Activated T-helper 9 cell treated with anti-CD3 and anti-CD28 coated beads, Interleukin-2, amount 50 U/mL, for 16 hours (primary cell): ENCODE results near the gene KIF23.

Experiments used
- DNase-seq: peaks from one replicate; pipeline ENCODE4 v3.0.0-alpha.2; 2020; ENCODE audit warnings: low read depth

Gene KIF23

DNA sequence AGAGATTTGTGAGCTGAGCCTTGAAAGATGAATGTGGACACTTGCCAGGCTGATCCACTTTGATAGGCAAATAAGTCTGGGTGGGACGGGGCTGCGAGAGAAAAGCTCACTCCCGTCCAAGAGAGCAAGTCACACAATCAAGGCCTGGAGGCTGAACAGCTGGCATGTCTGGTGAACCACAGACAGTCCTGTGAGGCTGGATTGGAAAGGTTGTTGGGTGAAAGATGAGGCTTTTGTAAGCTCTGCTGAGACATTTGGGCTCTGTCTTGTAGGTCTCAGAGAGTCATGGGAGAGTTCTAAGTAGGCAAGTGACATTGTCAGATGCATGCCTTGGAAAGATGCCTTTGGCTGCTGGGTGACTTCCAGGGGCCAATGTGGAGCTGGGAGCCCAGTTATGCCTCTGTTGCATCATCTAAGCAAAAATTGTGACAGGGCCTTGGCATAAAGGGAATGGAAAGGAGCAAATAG lies 76.9 kb downstream of the KIF23 start:
- no peak for DNase-seq

DNA sequence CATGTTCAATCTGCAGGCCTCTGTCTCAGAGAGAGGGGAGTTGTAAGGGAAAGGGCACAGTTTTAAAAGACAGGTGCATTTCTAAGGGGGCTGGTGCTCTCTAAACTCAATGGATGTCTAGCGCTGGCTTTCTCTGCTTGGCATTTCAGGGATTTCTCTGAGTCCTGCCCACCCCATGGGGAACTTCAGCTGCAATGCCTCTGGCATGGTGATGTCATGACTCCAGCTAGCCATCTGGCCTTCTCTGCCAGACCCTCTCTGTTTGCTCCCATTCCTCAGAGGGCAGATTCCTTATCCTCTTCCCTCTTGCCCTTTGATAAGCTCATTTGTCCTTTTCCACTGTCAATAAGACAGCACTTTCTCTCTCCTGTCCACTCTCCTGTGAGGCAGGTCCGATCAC lies 79.3 kb downstream of the KIF23 start:
- no peak for DNase-seq

DNA sequence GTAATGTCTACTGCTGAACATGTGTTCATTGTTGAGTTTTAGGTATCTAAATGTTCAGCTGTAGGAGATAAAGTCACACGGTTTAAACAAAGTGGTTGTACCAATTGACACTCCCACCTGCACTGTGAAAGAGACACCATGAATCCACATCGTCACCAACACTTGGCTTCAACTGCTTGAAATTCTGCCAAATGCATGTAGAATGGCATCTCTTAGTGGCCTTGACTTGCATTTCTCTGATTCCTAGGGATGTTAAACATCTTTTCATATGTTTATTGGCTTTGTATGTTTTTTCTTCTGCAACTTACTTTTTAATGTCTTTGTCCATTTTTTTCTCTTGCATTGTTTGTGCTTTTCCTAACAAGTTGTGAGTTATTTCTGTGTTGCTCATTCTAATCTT lies 81.9 kb downstream of the KIF23 start:
- no peak for DNase-seq

DNA sequence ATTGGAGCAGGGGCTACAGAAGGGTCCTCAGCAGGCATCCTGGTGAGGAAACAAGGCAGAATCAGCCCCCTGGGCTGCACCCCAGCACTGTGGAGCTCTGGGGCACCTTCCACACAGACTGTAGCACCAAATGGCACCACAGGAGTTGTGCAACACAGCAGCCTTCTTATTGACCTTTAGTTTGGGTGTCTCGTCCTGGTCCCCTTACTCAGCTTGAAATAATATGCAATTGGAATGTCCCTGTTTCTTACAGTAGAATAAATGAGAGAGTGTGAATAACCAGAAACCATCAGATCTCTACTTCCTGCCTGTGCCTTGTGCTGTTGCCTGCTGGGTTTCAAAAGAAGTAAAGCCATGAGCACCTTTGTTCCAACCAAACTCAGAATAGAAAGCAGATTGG lies 82.9 kb downstream of the KIF23 start:
- no peak for DNase-seq

DNA sequence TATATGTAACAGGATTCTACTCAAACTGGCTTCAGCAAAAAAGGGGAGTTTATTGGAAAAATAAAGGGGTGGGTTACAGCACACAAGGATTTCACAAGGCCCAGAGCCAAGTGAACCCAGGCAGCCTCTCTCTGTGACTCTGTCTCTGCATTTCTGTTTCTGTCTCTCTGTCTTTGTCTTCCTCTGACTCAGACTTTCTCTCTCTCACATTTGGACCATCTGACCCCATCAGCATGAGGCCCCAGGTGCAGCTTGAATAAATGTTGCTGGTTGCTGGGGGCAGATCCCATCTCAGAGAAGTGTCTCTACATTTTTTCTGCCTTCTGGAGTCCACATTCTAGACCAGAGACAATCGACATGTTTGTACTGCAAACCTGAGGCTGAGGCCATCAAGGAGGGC lies 83.5 kb downstream of the KIF23 start:
- DNase-seq: no peak
